GM21576 (cell line): ENCODE measurements around the gene MNT.

Experiments used
- ATAC-seq: cut with Tn5 transposase; IDR thresholded peaks from one replicate; pipeline ENCODE4 v1.9.1; 2021; ENCODE audit warnings: mild to moderate bottlenecking, moderate library complexity; ENCODE audit not compliant: unreplicated experiment

The MNT gene

DNA sequence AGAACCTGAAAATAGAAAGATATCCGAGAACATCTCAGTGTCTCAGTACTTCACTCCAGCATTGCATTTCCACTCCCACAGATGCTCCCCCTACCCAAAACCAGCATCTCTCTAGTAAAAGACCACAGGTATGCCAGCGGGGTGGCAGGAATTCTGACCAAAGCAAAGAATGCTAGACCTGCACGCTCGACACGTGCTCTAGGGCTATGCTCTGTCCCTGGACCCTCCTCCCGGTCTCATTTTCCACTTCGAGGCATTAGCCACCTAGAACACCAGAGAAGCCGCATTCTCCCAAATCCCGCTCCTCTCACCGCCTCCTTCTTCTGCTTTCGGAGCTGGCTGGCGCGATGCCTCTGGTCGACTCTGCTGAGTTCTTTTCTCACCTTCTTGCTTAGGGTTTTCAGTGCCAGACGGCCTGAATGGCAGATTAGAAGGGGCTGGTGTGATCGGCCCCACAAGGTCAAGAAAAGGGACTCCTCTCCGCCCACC lies 65.1 kb downstream of the MNT start:
- no peak for ATAC-seq
